ENCODE measurements around the gene MAP7. TPM values are rescaled to one million over a fixed set of nuclear protein-coding genes. Genes with fewer than 3 reads are reported as not detected.

MAP7 gene
- total RNA-seq, 4 donors from 2014 or later = 40.6 to 61.3 (median 46.6) TPM

GRCh38 chr6:136524339-136524935, 25.8 kb downstream of the MAP7 start:
- Histone ChIP-seq H3K27ac (no peak overlapping the region), H3K36me3 (no peaks in the 10 kb centered on the region), H3K9me3 (no peaks in the 10 kb centered on the region), H3K4me3 (no peak overlapping the region), H3K27me3 (no peaks in the 10 kb centered on the region), H3K4me1 (peaks cover 0 to 12% (median 2%) of the 10 kb centered on the region in 4 donors)
- no peak for DNase-seq
- intact Hi-C loops (cut with DNase I; ENCODE audit: low total_unique reads) = no loop called here
- TF ChIP-seq CTCF (IDR thresholded peaks at IDR 0.05) (no peak), POLR2A (IDR thresholded peaks at IDR 0.05) (no peak), POLR2AphosphoS5 (IDR thresholded peaks at IDR 0.05) (no peak), EP300 (IDR thresholded peaks at IDR 0.05; ENCODE audit: low read depth) (no peak)
- 29 to 37% methylated on average over 2 of the region's 2 CpGs for WGBS, 2 donors (ENCODE audit: low coverage in 1 of 2)
- in situ Hi-C loops (cut with MboI; ENCODE audit: low pct_ligation_motif_present in 1 of 4, low pct_unique_long_range_greater_than_20kb in 1 of 4, low sequenced_read_pairs in 3 of 4) = no loop called here

GRCh38 chr6:136523196-136523595, 27.0 kb downstream of the MAP7 start:
- Histone ChIP-seq H3K4me1 (peaks cover 0 to 16% (median 2%) of the 10 kb centered on the region in 4 donors), H3K36me3 (no peaks in the 10 kb centered on the region), H3K4me3 (no peak overlapping the region), H3K9me3 (no peaks in the 10 kb centered on the region), H3K27ac (no peak overlapping the region), H3K27me3 (no peaks in the 10 kb centered on the region)
- TF ChIP-seq POLR2A (IDR thresholded peaks at IDR 0.05) = no peak
- TF ChIP-seq CTCF (IDR thresholded peaks at IDR 0.05) = no peak
- no peak for TF ChIP-seq POLR2AphosphoS5 (IDR thresholded peaks at IDR 0.05)
- TF ChIP-seq EP300 (IDR thresholded peaks at IDR 0.05; ENCODE audit: low read depth) = no peak
- in situ Hi-C loops (cut with MboI; ENCODE audit: low pct_ligation_motif_present in 1 of 4, low pct_unique_long_range_greater_than_20kb in 1 of 4, low sequenced_read_pairs in 3 of 4) = no loop called here
- DNase-seq = no peak
- WGBS, 2 donors (ENCODE audit: low coverage in 1 of 2) = 84 to 93% methylated on average over 3 to 4 of the region's 4 CpGs
- intact Hi-C loops (cut with DNase I; ENCODE audit: low total_unique reads) = no loop called here

- no peak for DNase-seq
- intact Hi-C loops (cut with DNase I; ENCODE audit: low total_unique reads) = no loop called here
- H3K36me3 ChIP-seq = no peaks in the 10 kb centered on the region
- in situ Hi-C loops (cut with MboI; ENCODE audit: low pct_ligation_motif_present in 1 of 4, low pct_unique_long_range_greater_than_20kb in 1 of 4, low sequenced_read_pairs in 3 of 4) = no loop called here
- no peak overlapping the region for H3K4me3 ChIP-seq
- peaks cover 0 to 16% (median 2%) of the 10 kb centered on the region in 4 donors for H3K4me1 ChIP-seq
- no peak overlapping the region for H3K27ac ChIP-seq
- no peaks in the 10 kb centered on the region for H3K27me3 ChIP-seq
- TF ChIP-seq EP300 (IDR thresholded peaks at IDR 0.05; ENCODE audit: low read depth) = no peak
- no peak for TF ChIP-seq POLR2A (IDR thresholded peaks at IDR 0.05)
- no peak for TF ChIP-seq POLR2AphosphoS5 (IDR thresholded peaks at IDR 0.05)
- TF ChIP-seq CTCF (IDR thresholded peaks at IDR 0.05) = no peak
- H3K9me3 ChIP-seq = no peaks in the 10 kb centered on the region
- WGBS, 2 donors (ENCODE audit: low coverage in 1 of 2) = 93 to 100% methylated on average over 3 of the region's 3 CpGs
Measured at GRCh38 chr6:136522636-136523035, 27.6 kb downstream of the MAP7 start.

GRCh38 chr6:136521911-136522310, 28.3 kb downstream of the MAP7 start:
- no peak overlapping the region for H3K4me3 ChIP-seq
- no peak for TF ChIP-seq POLR2A (IDR thresholded peaks at IDR 0.05)
- TF ChIP-seq CTCF (IDR thresholded peaks at IDR 0.05) = no peak
- TF ChIP-seq POLR2AphosphoS5 (IDR thresholded peaks at IDR 0.05) = no peak
- TF ChIP-seq EP300 (IDR thresholded peaks at IDR 0.05; ENCODE audit: low read depth) = no peak
- H3K36me3 ChIP-seq = no peaks in the 10 kb centered on the region
- 94 to 97% methylated on average over 4 of the region's 4 CpGs for WGBS, 2 donors (ENCODE audit: low coverage in 1 of 2)
- no peak overlapping the region for H3K27ac ChIP-seq
- H3K27me3 ChIP-seq = no peaks in the 10 kb centered on the region
- intact Hi-C loops (cut with DNase I; ENCODE audit: low total_unique reads) = no loop called here
- peaks cover 0 to 15% (median 2%) of the 10 kb centered on the region in 4 donors for H3K4me1 ChIP-seq
- no peaks in the 10 kb centered on the region for H3K9me3 ChIP-seq
- in situ Hi-C loops (cut with MboI; ENCODE audit: low pct_ligation_motif_present in 1 of 4, low pct_unique_long_range_greater_than_20kb in 1 of 4, low sequenced_read_pairs in 3 of 4) = no loop called here
- no peak for DNase-seq

Measured in transverse colon (tissue), 4 donors.